HG02885 (cell line): ENCODE results near the gene GPR162.

Experiments
- ATAC-seq: cut with Tn5 transposase; IDR thresholded peaks from one replicate; pipeline ENCODE4 v1.9.1; 2021; ENCODE audit warnings: mild to moderate bottlenecking; ENCODE audit not compliant: unreplicated experiment, poor library complexity

The GPR162 gene

DNA sequence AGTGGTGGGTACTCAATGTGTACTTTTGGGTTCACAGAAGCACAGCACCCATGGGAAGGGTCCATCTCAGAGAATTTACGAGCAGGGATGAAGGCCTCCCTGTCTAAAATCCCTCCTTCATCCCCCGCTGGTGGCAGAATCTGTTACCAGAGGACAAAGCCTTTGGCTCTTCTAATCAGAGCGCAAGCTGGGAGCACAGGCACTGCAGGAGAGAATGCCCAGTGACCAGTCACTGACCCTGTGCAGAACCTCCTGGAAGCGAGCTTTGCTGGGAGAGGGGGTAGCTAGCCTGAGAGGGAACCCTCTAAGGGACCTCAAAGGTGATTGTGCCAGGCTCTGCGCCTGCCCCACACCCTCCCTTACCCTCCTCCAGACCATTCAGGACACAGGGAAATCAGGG lies 1.5 kb upstream of the GPR162 start:
- ATAC-seq: no peak

DNA sequence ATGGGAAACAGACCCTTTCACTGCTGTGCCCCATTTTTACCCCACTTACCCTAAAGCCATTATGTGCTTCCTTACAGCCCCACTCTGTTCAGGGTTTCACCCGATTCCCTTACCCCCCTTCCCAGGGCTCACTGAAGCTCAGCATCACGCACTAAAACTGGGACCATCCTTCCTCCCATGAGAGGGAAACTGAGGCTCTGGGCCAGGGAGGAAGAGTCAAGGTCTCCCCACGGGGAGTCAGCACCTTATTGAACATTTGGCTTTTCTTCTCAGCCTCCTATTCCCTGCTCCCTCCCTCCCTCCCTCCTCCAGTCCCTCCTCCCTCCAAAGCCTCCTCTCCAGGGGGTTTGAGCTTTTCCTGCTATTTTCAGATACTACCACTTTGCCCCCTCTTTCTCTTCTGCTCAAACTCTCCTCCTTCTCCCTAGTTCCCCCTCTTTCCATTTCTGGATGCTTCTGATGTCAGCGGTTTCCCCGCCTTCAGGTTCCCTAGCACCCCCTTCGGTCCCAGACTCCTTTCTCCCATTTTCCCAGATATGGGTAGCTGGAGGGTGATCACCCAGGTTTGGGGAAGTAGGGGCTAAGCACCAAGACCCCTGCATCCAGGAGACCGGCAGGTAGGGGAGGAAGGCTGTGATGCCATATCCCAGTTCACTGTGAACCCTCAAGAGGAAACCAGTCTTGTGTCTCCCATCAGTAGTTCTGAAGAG lies 960 bp downstream of the GPR162 start:
- ATAC-seq: no peak

DNA sequence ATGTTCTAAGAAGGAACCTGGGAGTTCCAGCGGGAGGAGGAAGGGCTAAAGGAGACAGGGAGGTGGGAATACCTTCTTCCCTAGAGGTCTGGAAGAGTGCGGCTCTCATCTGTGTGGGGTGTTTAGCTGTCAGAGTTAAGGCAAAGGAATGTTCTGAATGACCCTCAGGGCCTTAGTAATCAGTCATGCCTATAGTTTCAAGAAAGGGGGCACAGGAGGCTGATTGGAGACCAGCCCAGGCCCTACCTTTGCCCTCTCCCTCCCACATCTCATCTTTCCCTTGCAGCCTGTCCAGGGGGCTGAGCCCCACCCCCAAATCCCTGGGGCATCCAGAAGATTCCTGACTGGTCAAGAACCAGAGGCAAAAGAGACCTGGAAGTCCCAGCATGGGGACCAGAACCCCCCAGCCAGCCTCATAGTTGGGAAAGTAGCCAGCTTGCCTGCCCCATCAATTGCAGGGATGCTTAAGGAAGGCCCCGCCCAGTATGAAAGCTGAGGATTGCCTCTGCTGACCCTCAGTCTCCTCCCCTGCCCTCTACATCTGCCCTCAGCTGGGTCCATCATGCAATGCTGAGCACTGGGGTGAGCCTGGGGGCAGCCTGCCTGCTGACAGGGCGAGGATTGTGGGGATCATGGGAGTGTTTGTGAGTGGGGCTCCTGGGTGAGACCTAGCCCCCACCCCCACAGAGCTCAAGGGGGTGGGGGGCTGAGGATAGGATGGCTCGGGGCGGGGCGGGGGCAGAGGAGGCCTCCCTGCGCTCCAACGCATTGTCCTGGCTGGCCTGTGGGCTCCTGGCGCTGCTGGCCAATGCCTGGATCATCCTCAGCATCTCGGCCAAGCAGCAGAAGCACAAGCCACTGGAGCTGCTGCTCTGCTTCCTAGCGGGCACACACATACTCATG lies 1.8 kb downstream of the GPR162 start:
- ATAC-seq: no peak

- no peak for ATAC-seq
These were observed 2.6 kb downstream of the GPR162 start for GRCh38 chr12:6824085-6824775.

GRCh38 chr12:6824901-6825381 lies 3.3 kb downstream of the GPR162 start:
- no peak for ATAC-seq

- no peak for ATAC-seq
These were observed 3.9 kb downstream of the GPR162 start for GRCh38 chr12:6825398-6826124.

DNA sequence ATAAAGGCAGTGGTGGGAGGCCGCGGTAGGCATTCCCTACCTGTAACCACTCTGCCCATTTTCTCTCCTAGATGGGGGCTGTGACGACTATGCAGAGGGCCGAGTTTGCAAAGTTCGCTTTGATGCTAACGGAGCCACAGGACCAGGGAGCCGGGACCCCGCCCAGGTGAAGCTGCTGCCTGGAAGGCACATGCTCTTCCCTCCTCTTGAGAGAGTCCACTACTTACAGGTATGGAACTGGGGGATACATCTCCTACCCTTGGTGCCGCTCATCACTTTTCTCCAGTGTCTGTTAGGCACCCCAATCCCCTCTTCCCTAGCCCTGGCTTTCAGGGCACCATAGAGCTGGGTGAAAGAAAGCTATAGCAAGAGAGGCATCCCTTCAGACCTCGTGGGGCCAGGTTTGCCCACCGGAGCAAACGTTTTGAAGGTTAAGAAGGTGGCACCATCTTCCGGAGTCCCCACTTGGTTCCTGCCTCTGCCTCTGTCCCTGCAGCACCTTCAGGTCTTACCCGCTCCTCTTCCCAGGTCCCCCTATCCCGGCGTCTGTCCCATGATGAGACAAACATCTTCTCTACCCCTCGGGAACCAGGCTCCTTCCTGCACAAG lies 4.6 kb downstream of the GPR162 start:
- no peak for ATAC-seq

DNA sequence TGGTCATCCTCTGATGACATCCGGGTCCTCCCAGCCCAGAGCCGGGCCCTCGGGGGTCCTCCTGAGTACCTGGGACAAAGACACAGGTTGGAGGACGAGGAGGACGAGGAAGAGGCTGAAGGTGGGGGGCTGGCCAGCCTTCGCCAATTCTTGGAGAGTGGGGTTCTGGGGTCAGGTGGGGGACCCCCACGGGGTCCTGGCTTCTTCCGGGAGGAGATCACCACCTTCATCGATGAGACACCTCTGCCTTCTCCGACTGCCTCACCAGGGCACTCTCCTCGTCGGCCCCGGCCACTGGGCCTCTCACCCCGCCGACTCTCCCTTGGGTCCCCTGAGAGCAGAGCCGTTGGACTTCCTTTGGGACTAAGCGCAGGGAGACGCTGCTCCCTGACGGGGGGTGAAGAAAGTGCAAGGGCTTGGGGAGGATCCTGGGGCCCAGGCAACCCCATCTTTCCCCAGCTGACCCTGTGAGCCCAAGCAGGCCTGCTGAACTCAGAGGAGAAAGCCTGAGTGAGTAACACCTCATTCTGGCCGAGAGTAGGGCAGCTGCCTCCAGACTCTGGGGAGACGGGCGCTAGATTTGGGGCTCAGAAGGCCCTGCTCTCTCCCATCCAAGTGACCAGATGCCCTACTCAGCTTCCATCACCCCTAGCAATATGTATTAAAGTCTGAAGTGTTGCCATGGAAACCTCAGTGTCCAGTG lies 5.3 kb downstream of the GPR162 start:
- ATAC-seq: no peak

DNA sequence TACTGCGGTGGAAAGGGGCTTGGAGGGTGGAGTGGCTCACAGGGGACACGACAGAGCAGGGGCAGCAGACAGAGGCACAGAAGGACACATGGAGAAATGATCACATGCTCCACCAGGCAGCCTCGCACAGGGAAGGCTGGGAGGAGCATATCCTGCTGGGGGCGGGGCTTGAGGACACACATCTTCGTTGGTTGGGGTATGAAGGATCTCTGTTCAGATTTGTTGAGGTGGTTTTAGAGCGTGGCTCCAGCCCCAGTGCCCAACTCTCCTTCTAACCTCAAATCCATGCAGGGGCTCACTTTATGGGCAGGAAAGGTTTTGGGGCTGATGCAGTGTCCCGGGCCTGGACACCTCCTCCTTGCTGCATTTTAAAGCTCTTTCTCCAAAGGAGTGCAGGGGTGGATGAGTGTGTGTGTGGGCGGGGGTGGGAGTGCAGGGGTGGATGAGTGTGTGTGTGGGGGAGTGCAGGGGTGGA lies 5.9 kb downstream of the GPR162 start:
- ATAC-seq: no peak

GRCh38 chr12:6827982-6828780 lies 6.6 kb downstream of the GPR162 start, which contains the start of gene P3H3:
TSS of gene P3H3 (plus strand) at chr12:6828407. CDS start at chr12:6828441, 34 bp downstream.
- no peak for ATAC-seq

DNA sequence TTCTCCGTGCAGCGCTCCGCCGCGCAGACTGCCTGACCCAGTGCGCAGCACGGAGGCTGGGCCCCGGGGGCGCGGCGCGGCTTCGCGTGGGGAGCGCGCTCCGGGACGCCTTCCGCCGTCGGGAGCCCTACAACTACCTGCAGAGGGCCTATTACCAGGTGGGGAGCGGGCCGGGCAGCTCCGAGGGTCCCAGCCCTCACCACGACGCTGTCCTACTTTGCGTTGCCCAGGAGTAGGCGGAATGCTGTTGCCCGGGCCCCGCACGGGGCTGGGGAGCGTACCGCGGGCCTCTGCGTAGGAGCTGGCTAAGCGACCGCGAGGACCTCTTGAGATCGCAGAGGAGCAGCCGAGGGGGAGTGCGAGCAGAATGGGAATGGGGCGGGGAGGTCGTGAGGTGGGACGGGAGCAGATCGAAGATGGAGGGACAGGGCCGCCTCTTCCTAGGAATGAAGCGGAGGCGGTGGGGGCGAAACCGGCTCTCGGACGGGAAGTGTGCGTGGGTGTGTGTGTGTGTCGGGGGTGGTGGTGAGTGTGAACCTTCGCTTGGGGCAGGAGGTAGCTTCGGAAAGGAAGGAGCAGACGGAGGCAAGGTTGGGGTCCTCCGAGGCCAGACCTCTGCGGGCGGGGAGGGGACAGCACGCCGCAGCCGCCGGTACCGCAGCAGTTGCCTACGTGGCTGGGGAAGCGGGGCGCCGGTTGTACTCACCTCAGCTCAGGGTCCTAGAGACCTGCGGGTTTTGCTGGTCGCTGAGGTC lies 7.3 kb downstream of the GPR162 start:
- no peak for ATAC-seq

DNA sequence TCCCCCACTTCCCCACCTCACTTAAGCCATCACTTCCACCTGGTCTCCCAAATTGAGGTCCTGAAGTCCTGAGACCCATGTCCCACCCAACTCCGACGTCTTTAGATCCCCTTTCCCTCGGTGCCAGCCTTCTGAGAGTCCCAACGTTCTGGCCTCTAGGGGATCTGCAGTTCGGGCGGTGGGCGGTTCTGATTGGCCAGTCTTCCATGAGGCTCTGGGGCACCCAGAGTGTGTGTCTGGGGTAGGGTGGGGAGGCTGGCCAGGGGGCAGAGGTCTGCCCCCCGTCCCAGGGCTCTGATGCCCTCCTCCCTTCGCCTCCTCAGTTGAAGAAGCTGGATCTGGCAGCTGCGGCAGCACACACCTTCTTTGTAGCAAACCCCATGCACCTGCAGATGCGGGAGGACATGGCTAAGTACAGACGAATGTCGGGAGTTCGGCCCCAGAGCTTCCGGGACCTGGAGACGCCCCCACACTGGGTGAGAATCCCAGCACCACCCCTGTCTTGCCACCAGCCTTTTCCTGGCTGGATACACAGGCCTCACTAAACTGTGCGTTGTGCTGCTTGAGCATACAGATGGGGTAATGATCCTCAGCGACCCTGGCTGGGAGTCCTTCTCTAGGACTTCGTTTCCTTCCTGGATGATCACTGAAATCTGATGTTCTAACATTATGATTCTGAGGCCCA lies 8.1 kb downstream of the GPR162 start:
- ATAC-seq: no peak

DNA sequence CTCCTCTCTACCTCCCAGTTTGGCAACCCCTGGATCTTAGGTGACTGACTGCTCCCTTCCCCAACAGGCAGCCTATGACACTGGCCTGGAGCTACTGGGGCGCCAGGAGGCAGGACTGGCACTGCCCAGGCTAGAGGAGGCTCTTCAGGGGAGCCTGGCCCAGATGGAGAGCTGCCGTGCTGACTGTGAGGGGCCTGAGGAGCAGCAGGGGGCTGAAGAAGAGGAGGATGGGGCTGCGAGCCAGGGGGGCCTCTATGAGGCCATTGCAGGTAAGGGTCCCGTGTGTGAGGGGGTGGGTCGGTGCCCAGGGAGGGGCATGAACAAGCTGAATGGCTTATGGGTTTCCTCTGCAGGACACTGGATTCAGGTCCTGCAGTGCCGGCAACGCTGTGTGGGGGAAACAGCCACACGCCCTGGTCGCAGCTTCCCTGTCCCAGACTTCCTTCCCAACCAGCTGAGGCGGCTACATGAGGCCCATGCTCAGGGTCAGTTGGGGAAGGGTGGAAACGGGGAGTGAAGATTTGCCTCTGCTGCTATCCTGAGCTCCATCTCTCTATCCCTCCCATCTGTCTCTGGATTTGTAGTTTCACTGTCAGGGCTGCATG lies 8.8 kb downstream of the GPR162 start:
- no peak for ATAC-seq

DNA sequence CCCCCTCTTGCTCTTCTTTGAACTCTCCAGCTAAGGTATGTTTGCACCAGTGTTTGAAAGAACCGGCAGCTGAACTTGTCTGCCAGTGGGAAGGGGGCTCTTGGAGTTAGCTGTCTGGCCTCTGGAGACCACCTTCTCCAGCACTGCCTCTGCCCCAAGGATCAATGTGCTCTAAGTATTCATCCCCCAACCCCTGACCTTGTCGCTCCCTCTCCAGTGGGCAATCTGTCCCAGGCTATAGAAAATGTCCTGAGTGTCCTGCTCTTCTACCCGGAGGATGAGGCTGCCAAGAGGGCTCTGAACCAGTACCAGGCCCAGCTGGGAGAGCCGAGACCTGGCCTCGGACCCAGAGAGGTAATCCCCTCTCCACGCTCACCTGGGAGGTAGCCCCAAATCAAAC lies 9.4 kb downstream of the GPR162 start:
- no peak for ATAC-seq

DNA sequence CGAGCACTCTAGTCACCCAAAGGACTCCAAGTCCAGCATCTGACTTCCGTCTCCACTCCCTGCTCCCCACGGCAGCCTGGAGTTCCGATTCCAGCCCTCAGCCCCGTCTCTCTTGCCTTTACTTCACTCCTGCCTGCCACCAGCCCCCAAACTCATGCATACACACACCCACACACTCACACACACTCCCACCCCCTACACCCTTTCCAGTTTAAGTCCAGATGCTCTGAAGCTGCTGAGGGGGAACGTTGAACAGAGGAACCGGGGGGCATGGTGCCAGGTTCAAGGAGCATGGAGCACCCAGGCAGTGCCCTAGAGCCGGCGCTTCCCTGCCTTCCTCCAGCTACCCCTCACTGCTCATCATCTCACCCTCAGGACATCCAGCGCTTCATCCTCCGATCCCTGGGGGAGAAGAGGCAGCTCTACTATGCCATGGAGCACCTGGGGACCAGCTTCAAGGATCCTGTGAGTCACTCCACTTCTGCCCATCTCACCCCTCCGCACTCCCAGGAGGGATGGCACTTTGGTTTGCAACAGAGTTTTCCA lies 9.9 kb downstream of the GPR162 start:
- ATAC-seq: no peak

DNA sequence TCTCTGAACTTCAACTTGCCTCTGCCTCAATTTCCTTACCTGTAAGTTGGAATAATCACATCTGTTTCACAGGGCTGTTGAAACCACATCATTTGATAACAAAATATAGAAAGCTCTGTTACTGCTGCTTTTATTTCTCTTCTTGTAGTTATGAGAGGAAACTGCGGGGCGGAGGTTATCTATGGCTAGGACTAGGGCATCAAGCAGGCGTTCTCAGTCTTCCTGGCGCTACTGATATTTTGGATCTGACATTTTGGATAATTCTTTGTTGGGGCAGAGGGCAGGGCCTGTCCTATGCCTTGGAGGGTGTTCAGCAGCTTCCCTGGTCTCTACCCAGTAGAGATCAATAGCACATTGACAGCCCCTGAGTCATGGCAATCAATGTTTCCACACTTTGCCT lies 10.5 kb downstream of the GPR162 start:
- ATAC-seq: no peak
